B cell (primary cell): Measurements from ENCODE around the gene RCN2. TPM values are rescaled to one million over a fixed set of nuclear protein-coding genes. Genes with fewer than 3 reads are reported as not detected.

Experiments used
- ATAC-seq: fragments of 200-7000 bp; cut with Tn5 transposase; one replicate; pipeline ENCODE4 v1.10.0; 2021; ENCODE audit warnings: low read depth, mild to moderate bottlenecking, moderate number of reproducible peaks, moderate library complexity
- CTCF ChIA-PET: fragments of 350-600 bp; sonication (Branson Sonifier 250); formaldehyde crosslinking; loops from one replicate; lab custom pipeline; 2021; ENCODE audit warnings: antibody characterized with exemption, inconsistent platforms; lab: Charles Lee
- POLR2A ChIA-PET: fragments of 350-600 bp; sonication (Branson Sonifier 250); formaldehyde crosslinking; loops from one replicate; lab custom pipeline; 2021; ENCODE audit warnings: antibody characterized with exemption; lab: Charles Lee
- DNase-seq: peaks from one replicate; pipeline ENCODE4 v3.0.0; 2013
- H2AFZ ChIP-seq: 2 replicates; pipeline ENCODE4 v1.6.1; 2012; ENCODE audit warnings: mild to moderate bottlenecking, low read depth, low read length; ENCODE audit not compliant: insufficient read depth, poor library complexity, severe bottlenecking
- H3K27ac ChIP-seq, 2 donors: 1 replicate in 1 of 2; 2 replicates in 1 of 2; pipeline ENCODE4 v1.5.1; 2012 to 2013; ENCODE audit warnings: low read length in 2 of 2, mild to moderate bottlenecking in 2 of 2, moderate library complexity in 1 of 2
- H3K27me3 ChIP-seq, 4 experiments: fragments of 200-600 bp in 1 of 4; sonication (generic) in 1 of 4; replicated peaks in 1 of 4; 1 replicate in 2 of 4; 2 replicates in 2 of 4; pipeline versions ENCODE4 v1.6.1 to v1.7.0; 2013 to 2016; ENCODE audit warnings: low read length in 3 of 4, mild to moderate bottlenecking in 2 of 4, mixed read lengths in 1 of 4, moderate library complexity in 1 of 4; ENCODE audit not compliant: insufficient read depth in 4 of 4, control insufficient read depth in 3 of 4; ENCODE audit errors: control extremely low read depth in 1 of 4
- H3K36me3 ChIP-seq, 2 experiments: replicated peaks in 1 of 2; 1 replicate in 1 of 2; 2 replicates in 1 of 2; pipeline versions ENCODE4 v1.6.1 to v1.7.1; 2013; ENCODE audit warnings: low read length in 1 of 2; ENCODE audit not compliant: insufficient read depth in 2 of 2, control insufficient read depth in 1 of 2; ENCODE audit errors: control extremely low read depth in 1 of 2, extremely low read depth in 1 of 2
- H3K4me1 ChIP-seq, 2 donors: fragments of 200-600 bp in 1 of 2; sonication (generic) in 1 of 2; 1 replicate in 1 of 2; 2 replicates in 1 of 2; pipeline versions ENCODE4 v1.5.1 to v1.6.1; 2013 to 2017; ENCODE audit warnings: low read length in 2 of 2; ENCODE audit not compliant: control insufficient read depth in 2 of 2, insufficient read depth in 2 of 2
- H3K4me2 ChIP-seq: replicated peaks from 2 replicates; pipeline ENCODE3; 2012; ENCODE audit warnings: mild to moderate bottlenecking, low read depth, low read length; ENCODE audit not compliant: poor library complexity, severe bottlenecking
- H3K4me3 ChIP-seq, 5 experiments: fragments of 200-600 bp in 1 of 5; sonication (generic) in 1 of 5; 1 replicate in 3 of 5; 2 replicates in 2 of 5; pipeline versions ENCODE4 v1.5.1 to v1.7.0; 2011 to 2016; ENCODE audit warnings: low read length in 4 of 5, mild to moderate bottlenecking in 4 of 5, low read depth in 2 of 5, control low read depth in 1 of 5, moderate library complexity in 1 of 5; ENCODE audit not compliant: insufficient read depth in 1 of 5; ENCODE audit errors: control extremely low read depth in 1 of 5, extremely low read depth in 1 of 5
- H3K79me2 ChIP-seq: fragments of 200-600 bp; sonication (generic); one replicate; pipeline ENCODE4 v1.6.0; 2016; ENCODE audit warnings: low read length; ENCODE audit not compliant: control insufficient read depth, insufficient read depth
- H3K9ac ChIP-seq: fragments of 200-600 bp; sonication (generic); 2 replicates; pipeline ENCODE4 v1.6.1; 2017; ENCODE audit warnings: mild to moderate bottlenecking, low read length, moderate library complexity
- H3K9me3 ChIP-seq, 3 donors: one replicate each; pipeline versions ENCODE4 v1.6.1 to v1.7.1; 2013; ENCODE audit warnings: low read length in 2 of 3; ENCODE audit not compliant: control insufficient read depth in 2 of 3, insufficient read depth in 1 of 3; ENCODE audit errors: control extremely low read depth in 1 of 3
- H4K20me1 ChIP-seq: 2 replicates; pipeline ENCODE4 v1.6.0; 2012; ENCODE audit warnings: mild to moderate bottlenecking, low read length; ENCODE audit not compliant: insufficient read depth, control insufficient read depth, poor library complexity, severe bottlenecking
- H3K27ac Mint-ChIP-seq: one replicate; pipeline ENCODE4 v1.8.0; 2021; ENCODE audit warnings: mixed read lengths
- H3K27me3 Mint-ChIP-seq: one replicate; pipeline ENCODE4 v1.8.0; 2021; ENCODE audit warnings: mixed read lengths
- H3K4me1 Mint-ChIP-seq: one replicate; pipeline ENCODE4 v1.8.0; 2021; ENCODE audit warnings: mixed read lengths
- H3K4me3 Mint-ChIP-seq: one replicate; pipeline ENCODE4 v1.8.0; 2021; ENCODE audit warnings: mixed read lengths
- H3K9me3 Mint-ChIP-seq: one replicate; pipeline ENCODE4 v1.8.0; 2022; ENCODE audit warnings: mixed read lengths; ENCODE audit not compliant: insufficient read depth
- CTCF ChIP-seq: fragments of 200-600 bp; IDR thresholded peaks from one replicate; pipeline ENCODE4 v1.8.0; 2022; ENCODE audit warnings: antibody characterized with exemption, mild to moderate bottlenecking
- EZH2 ChIP-seq: IDR thresholded peaks from 2 replicates; pipeline ENCODE4 v1.6.1; 2012; ENCODE audit warnings: borderline replicate concordance, low read depth, mild to moderate bottlenecking, moderate library complexity, low read length; ENCODE audit not compliant: insufficient read depth, poor library complexity, severe bottlenecking
- WGBS: methylation state at CpG from one replicate; pipeline ENCODE4 v1.1.5; 2013; ENCODE audit warnings: missing lambda C conversion rate; ENCODE audit not compliant: insufficient coverage; 5-methylcytosine and 5-hydroxymethylcytosine counted together
- intact Hi-C: fragments of 100-400 bp; cut with micrococcal nuclease; formaldehyde crosslinking; loops from one replicate; pipeline ENCODE4 v1.10.0; 2022
- polyA plus RNA-seq: library from polyadenylated mRNA; depleted of rRNA; stranded (reverse); fragments of >200 nt; gene quantifications from 2 replicates; pipeline ENCODE4 v1.2.3, GENCODE V29; 2012
- total RNA-seq, 2 donors: library from RNA; stranded (reverse); fragments of 120-200 nt in 1 of 2; gene quantifications; 1 replicate in 1 of 2; 2 replicates in 1 of 2; pipeline versions ENCODE4 v1.2.3 to v1.2.4, GENCODE V29; 2013 to 2022

RCN2 gene
- total and polyA plus RNA-seq, 2 donors (not counting 1 experiment from before 2014, with no cell fraction given), result 16.7 to 27.8 TPM

- DNase-seq, result no peak
- H3K27ac Mint-ChIP-seq, result peak overlapping the region; percentile 81
- no peaks in the 10 kb centered on the region for H3K27me3 Mint-ChIP-seq
- ChIA-PET CTCF (interaction anchor here (0.7 to 0.9 kb wide), 2 partner anchors 25 to 611 kb away, joined by 3 read pairs; no protein-coding TSS in a partner anchor), POLR2A (interaction anchor here (0.6 to 1.1 kb wide), 2 partner anchors 10 to 26 kb away, joined by 4 to 5 read pairs; no protein-coding TSS in a partner anchor)
- ATAC-seq, result no peak
- peaks cover 41% of the 10 kb centered on the region for H3K4me1 Mint-ChIP-seq
- peaks cover 0 to 20% of the 10 kb centered on the region in 2 experiments for H3K36me3 ChIP-seq
- H3K4me3 ChIP-seq, result peak overlapping the region; percentile 42 to 84 (median 61)
- no peaks in the 10 kb centered on the region for H4K20me1 ChIP-seq
- no peak for TF ChIP-seq CTCF
- TF ChIP-seq EZH2, result no peak
- peak overlapping the region; percentile 85 for H3K4me2 ChIP-seq
- peaks cover 32% of the 10 kb centered on the region for H3K79me2 ChIP-seq
- peak overlapping the region; percentile 48 to 80 for H3K27ac ChIP-seq
- intact Hi-C loops, result loop anchor here (5.0 kb wide), 1 partner anchor 250 kb away; no protein-coding TSS in a partner anchor
- H3K9me3 Mint-ChIP-seq, result no peaks in the 10 kb centered on the region
- no CpG with 5 or more reads among the region's 14 CpGs for WGBS
- no peaks in the 10 kb centered on the region for H3K9me3 ChIP-seq
- H3K4me1 ChIP-seq, result peaks cover 26 to 43% of the 10 kb centered on the region in 2 donors
- peak overlapping the region; percentile 81 for H3K9ac ChIP-seq
- H3K4me3 Mint-ChIP-seq, result peak overlapping the region; percentile 90
- H3K27me3 ChIP-seq, result no peaks in the 10 kb centered on the region
- H2AFZ ChIP-seq, result peak overlapping the region; percentile 87
Measured at GRCh38 chr15:76932135-76932966, 802 bp downstream of the RCN2 start.
